SK-N-MC (cell line): ENCODE results near the gene FTCD.

Source experiments
- EZH2 ChIP-seq: fragments of 200-600 bp; sonication (generic); IDR thresholded peaks from one replicate; pipeline ENCODE4 v1.6.1; 2017; ENCODE audit warnings: antibody characterized with exemption
- POLR2AphosphoS5 ChIP-seq: IDR thresholded peaks from 2 replicates; pipeline ENCODE4 v1.6.1; 2012; ENCODE audit warnings: mild to moderate bottlenecking, low read depth, low read length, borderline replicate concordance

DNA sequence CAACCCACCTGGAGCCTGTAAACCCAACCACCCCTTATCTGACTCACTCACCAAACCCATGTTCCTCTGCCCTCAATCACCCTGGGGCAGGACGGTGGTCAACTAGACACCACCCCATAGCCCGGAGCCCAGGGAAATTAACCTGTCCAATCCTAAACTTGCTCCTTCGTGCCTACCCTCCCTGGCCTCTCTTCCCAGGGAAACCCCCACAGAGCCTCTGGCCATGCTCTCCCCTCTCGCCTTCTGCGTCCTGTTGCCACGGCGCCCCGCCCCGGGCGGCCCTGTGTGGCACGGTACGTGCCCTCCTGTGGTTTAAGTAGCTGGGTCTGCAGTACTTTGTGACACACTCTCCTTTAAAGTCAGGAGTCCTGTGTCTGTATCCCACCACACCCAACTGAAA is 4.0 kb upstream of the FTCD start:
- TF ChIP-seq POLR2AphosphoS5 = no peak
- TF ChIP-seq EZH2 = no peak
